GM19397 (cell line): ENCODE measurements around the gene PDZD2.
"Not testable (repeated sequence)": the region's sequence is repeated elsewhere in the genome, so short reads cannot be mapped to it uniquely, and the experiment has no call there.

ENCODE experiments used
- ATAC-seq: cut with Tn5 transposase; IDR thresholded peaks from one replicate; pipeline ENCODE4 v1.9.1; 2021; ENCODE audit warnings: mild to moderate bottlenecking, moderate library complexity; ENCODE audit not compliant: unreplicated experiment

Gene PDZD2

GRCh38 chr5:31995714-31996113 lies 356.8 kb downstream of the PDZD2 start:
- ATAC-seq = no peak

DNA sequence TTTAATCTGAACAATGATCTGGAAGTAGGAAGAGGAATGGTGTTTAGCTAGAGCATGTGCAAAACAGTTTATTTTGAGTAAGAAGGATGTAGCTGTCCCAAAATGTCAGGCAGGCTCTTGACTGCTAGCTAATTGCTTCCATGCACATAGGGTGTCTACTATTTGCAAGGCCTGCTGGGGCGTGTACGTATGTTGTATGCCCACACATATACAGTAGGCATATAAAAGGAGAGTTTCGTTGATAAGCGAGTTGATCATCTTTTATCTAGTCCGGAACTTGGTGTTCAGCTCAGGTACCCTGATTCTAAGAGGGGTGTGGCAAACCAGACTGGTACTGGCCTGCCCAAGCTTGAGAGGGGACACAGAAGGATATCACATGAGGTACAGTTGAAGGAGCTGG lies 358.0 kb downstream of the PDZD2 start:
- no peak for ATAC-seq

DNA sequence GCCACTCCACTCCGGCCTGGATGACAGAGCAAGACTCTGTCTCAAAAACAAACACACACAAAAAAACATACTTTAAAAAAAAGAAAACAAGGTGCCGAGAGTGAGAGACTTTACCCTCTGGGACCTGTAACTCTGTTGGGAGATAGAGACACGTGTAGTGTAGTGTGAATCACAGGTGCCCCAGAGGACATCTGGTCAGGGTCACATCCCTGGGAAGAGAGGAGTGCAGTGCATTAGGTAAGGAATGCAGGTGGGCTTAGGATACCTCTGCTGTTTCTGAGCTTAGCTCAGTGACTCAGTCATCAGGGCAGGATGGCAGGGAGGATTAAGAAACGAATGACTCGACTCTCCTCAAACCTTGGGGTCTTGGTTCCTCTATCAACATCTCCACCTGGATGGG lies 360.5 kb downstream of the PDZD2 start:
- no peak for ATAC-seq

DNA sequence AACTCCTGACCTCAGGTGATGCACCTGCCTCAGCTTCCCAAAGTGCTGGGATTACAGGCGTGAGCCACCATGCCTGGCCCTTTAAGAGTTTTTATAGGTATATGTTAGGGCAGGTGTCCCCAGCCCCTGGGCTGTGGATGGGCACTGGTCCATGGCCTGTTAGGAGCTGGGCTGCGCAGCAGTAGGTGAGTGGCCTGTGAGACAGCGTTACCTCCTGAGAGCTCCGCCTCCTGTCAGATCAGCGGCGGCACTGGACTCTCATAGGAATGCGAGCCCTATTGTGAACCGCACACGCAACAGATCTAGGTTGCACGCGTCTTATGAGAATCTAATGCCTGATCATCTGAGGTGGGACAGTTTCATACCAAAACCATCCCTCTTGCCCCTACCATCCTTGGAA lies 361.8 kb downstream of the PDZD2 start:
- no peak for ATAC-seq

DNA sequence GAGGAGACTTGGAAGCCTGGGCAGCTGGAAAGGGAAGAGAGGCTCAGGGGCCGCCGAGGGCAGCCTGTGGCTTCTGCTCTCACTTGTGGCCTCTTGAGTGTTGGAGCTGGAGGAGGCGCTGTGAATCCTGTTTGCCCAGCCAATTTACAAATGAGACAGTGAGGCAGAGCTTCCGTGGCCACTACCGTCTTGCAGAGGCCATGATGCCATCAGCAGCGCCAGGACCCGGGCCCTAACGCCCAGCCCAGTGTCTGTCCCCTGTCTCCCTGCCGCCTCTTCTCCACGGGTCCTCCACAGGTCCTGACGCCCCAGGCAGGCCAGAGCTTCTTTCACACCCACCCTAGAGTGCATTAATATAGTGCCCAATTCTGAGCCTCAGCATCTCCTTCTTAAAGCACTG lies 362.4 kb downstream of the PDZD2 start:
- ATAC-seq = no peak

DNA sequence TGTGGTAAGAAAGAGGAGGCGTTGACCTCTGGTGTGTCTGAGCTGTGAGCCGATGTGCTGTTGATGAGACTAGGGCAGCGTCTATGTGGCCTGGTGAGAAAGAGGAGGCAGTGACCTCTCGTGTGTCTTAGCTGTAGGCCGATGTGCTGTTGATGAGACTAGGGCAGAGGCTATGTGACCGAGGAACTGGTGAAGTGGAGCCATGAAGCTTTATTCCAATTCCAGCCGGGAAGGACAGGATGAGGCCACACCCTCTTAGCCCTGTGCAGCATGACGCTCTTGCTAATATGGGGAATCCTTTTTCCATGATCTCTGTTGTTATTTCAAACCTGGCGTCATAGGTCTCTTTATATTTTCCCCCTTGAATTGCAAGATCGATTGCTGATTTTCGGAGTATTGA lies 362.8 kb downstream of the PDZD2 start:
- ATAC-seq = no peak

DNA sequence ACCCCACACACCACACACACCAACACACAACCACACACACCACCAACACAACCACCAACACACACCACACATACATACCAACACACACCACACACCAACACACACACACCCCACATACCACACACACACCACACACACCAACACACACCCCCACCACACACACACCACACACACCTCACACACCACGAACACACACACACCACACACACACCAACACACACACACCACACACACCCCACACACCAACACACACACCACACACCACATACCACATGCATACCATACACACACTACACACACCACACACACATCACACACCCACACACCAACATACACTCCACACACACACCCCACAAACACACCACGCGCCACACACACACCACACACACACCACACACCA lies 363.8 kb downstream of the PDZD2 start:
- ATAC-seq = no peak

- ATAC-seq = no peak
These were observed 365.1 kb downstream of the PDZD2 start for GRCh38 chr5:32003981-32004380.

GRCh38 chr5:32004404-32004803 lies 365.5 kb downstream of the PDZD2 start:
- ATAC-seq = peak; percentile 96

DNA sequence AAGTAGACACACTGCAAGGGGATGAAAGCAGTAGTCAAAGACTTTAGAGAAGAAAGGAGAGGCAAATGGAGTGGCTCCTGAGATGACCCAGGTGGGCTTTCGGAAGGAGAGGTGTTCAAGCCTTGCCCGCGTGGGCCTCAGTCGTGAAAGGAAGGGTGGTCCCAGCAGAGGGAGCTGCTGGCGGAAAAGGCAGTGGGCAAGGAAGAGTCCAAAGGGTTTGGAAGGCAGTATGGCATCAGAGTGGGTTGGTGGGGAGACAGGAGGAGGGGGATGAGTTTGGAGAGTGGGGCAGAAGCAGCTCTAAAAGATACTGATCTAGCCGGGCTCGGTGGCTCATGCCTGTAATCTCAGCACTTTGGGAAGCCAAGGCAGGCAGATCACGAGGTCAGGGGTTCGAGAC lies 369.8 kb downstream of the PDZD2 start:
- ATAC-seq = no peak

DNA sequence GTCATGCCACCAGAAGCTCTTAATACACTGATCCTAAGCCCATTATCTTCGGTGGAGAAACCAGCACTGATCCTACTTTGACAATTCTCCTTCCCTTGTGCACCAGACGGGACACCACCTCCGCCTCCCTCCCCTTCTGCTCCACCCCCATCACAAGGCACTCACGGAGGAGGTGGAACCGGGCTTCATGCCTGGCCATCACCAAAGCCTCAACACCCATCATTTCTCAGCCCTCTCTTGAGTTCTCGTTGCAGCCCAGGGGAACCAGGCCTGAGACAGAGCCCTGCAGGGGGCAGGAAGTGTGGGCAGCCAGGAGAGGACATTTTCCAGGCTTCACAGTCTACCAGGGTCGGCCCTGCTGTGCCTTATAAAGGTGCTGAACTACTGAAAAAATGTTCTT lies 374.7 kb downstream of the PDZD2 start:
- no peak for ATAC-seq

DNA sequence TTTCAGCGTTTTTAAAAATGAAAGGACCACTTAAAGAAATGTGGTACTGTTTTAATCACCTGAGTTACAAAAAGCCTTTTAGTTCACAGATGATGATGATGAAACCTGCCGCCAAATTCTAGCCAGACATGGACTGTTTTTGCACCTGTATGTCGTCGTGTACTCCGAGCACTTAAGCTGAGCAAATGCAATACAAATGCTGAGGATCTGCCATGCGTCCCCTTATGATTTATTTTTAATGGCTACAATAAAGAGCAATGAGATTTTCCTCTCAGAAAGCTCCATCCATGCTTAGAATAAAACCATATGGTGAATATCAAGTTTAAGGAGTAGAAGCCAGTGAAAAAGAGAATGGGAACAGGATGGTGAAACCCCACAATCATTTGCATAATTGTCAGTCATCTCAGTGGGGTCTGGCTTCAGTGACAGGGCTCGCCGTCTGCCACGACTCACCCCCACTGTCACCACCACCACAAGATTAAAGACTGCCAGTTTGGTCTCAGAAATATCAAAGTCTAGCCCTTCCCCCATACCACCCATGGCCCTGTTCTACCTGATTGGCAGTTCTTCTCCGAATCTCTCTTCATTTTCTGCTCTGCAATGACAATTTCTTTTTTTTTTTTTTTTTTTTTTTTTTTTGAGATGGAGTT lies 375.3 kb downstream of the PDZD2 start:
- ATAC-seq = no peak

GRCh38 chr5:32015262-32015661 lies 376.3 kb downstream of the PDZD2 start:
- not testable (repeated sequence) for ATAC-seq

DNA sequence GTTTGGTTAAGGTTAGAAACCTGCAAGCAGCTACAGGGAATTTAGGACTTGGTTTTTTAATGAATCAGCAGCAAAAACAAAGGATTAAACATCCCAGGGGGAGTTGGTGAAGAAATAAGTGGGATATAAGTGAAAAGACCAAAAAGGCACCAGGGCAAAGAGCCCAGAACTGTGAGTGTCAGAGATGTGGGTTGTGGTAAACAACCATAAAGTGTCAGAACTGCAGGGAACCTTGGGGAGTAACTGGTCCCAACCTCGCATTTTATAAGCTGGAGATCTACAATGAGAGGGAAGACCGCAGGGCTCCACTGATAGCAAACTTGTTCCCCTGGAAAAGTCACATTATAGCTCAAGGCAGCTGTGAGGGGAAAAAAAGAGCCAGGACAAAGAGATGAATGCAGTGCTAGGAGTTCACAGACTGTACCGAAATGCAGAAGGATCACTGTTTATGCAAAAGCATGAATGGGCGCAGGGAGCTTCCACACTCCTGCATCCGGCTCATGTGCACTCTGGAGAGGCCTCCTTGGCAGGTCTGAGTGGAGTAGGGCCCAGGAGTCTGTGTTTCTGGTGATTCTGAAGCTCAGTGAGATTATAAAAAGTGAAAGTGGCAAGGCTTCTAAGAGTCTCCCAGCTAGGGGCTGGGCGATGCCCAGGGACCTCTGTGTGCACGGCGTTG lies 378.9 kb downstream of the PDZD2 start:
- no peak for ATAC-seq

DNA sequence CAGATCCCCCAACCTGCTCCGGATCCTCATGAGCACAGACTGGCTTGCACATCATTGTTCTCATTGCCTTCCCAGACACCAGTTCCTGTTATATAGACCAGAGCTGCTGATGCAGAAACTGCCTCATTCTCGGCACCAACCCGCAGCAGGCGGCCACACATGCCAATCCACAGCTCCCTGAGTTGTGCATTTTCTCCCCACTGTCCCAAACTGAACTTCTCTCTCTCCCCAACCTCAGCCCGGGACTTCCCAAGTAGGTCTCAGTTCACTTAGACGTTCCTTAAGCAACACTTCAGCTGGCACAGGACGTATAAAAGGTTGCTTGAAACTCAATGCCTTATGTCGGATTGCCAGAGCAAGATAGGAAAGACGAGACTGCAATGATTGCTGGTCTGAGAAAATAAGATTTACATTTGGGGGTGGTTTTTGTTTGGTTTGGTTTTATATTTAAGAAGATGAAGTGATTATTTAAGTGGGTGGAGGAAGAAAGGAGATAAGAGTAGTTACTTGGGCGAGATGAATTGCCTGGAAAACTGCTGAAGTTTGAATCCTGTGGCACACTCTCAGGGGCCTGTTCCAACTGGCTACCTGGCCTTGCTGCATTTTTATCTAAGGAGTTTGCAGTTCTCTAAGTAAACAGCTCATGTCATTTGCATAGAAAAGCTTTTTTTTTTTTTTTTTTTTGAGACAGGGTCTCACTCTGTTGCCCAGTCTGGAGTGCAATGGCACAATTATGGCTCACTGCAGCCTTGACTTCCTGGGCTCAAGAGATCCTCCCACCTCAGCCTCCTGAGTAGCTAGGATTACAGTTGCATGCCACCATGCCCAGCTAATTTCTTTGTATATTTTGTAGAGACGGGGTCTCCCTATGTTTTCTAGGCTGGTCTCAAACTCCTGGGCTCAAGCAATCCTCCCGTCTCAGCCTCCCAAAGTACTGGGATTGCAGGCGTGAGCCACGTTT lies 379.8 kb downstream of the PDZD2 start:
- no peak for ATAC-seq

GRCh38 chr5:32020271-32020670 lies 381.3 kb downstream of the PDZD2 start:
- peak; percentile 79 for ATAC-seq

DNA sequence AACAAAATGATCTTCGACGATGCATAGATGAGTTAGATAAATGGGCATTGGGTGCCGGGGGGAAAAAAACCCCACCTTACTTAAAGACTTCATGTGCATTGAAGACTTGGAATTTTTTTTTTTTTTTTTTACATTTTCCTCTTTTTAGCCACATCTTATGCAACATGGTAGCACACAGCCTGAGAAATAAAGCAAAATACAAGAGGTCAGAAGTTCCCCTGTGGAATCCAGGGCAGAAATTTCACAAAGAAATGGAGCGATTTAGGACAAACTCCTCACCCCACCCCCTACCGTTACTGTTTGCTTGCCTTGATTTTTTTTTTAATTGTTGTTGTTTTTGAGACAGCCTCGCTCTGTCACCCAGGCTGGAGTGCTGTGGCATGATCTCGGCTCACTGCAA lies 382.0 kb downstream of the PDZD2 start:
- ATAC-seq = no peak

- ATAC-seq = no peak
These were observed 382.8 kb downstream of the PDZD2 start for GRCh38 chr5:32021771-32022170.

DNA sequence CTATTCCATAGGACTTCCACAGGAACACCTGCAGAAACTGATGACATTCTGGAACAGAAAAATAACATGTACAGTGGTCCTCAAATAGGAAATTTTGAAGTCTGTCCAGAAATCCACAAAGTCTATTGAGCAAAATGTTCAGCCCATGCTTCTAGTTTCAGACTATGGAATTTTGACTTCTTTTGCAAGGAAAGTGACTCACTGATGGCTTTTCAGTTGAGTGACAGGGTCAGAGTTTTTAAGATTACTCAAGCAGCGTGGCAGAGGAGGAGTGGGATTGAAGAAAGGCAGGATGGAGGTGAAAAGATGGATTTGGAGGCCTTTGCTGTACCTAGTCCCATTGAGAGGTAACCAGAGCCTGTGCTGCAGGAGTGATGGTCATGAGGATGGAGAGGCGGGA lies 383.7 kb downstream of the PDZD2 start:
- ATAC-seq = no peak

GRCh38 chr5:32023816-32024215 lies 384.9 kb downstream of the PDZD2 start:
- ATAC-seq = no peak

- ATAC-seq = no peak
These were observed 385.8 kb downstream of the PDZD2 start for GRCh38 chr5:32024751-32025150.
